Left lung (tissue), 10 donors: ENCODE data around the gene SLC2A14. TPM values are rescaled to one million over a fixed set of nuclear protein-coding genes. Genes with fewer than 3 reads are reported as not detected.
"Not testable (repeated sequence)": the region's sequence is repeated elsewhere in the genome, so short reads cannot be mapped to it uniquely, and the experiment has no call there.

Experiments used
- ATAC-seq: fragments of 200-7000 bp; cut with Tn5 transposase; one replicate; pipeline ENCODE4 v1.9.1; 2020; ENCODE audit warnings: moderate library complexity
- DNase-seq, 4 donors: peaks; one replicate each; pipeline ENCODE4 v3.0.0-alpha.2; 2013 to 2020
- H3K27ac ChIP-seq, 2 donors: fragments of 200-600 bp; sonication (generic) in 1 of 2; one replicate each; pipeline versions ENCODE4 v1.5.0 to v1.8.0; 2020 to 2021
- H3K27me3 ChIP-seq, 2 donors: fragments of 200-600 bp; sonication (generic) in 1 of 2; one replicate each; pipeline versions ENCODE4 v1.5.0 to v1.8.0; 2020 to 2021
- H3K36me3 ChIP-seq, 2 donors: fragments of 200-600 bp; sonication (generic) in 1 of 2; one replicate each; pipeline versions ENCODE4 v1.5.0 to v1.8.0; 2020 to 2021
- H3K4me1 ChIP-seq, 2 donors: fragments of 200-600 bp; one replicate each; pipeline ENCODE4 v1.8.0; 2021
- H3K4me3 ChIP-seq, 2 donors: fragments of 200-600 bp; sonication (generic) in 1 of 2; one replicate each; pipeline versions ENCODE4 v1.5.0 to v1.8.0; 2020 to 2021; ENCODE audit warnings: mild to moderate bottlenecking in 1 of 2
- H3K9me3 ChIP-seq, 2 donors: fragments of 200-600 bp; sonication (generic) in 1 of 2; one replicate each; pipeline versions ENCODE4 v1.5.0 to v1.8.0; 2020 to 2021
- intact Hi-C, 2 donors: fragments of 100-400 bp; cut with DNase I; formaldehyde crosslinking; loops; one replicate each; pipeline versions ENCODE4 v1.11.2 to v1.14.2; 2022
- polyA plus RNA-seq, 6 donors: library from polyadenylated mRNA; unstranded; fragments of 120-200 nt; gene quantifications; one replicate each; pipeline ENCODE4 v1.2.1, GENCODE V29; 2013; ENCODE audit not compliant: insufficient read length in 6 of 6
- total RNA-seq, 2 donors: library from RNA; stranded (reverse); fragmentation: NEBNext Ultra II Directional; extraction: Animal tissue kit (Norgen Biotek cat#: 25700); gene quantifications; one replicate each; pipeline ENCODE4 v1.2.1, GENCODE V29; 2021
- TF ChIP-seq, protein P1 (sequence below), 2 donors: fragments of 200-600 bp; sonication (generic) in 1 of 2; IDR thresholded peaks; one replicate each; pipeline versions ENCODE4 v1.5.0 to v1.8.0; 2021; ENCODE audit warnings: antibody characterized with exemption in 2 of 2
- donor health status: DM: no; HTN: yes; CAD: no.
- donor health status: DM: no; HTN: no; CAD: no.

SLC2A14 gene
- total and polyA plus RNA-seq, 8 donors = 0.10 to 2.5 (median 0.73) TPM

DNA sequence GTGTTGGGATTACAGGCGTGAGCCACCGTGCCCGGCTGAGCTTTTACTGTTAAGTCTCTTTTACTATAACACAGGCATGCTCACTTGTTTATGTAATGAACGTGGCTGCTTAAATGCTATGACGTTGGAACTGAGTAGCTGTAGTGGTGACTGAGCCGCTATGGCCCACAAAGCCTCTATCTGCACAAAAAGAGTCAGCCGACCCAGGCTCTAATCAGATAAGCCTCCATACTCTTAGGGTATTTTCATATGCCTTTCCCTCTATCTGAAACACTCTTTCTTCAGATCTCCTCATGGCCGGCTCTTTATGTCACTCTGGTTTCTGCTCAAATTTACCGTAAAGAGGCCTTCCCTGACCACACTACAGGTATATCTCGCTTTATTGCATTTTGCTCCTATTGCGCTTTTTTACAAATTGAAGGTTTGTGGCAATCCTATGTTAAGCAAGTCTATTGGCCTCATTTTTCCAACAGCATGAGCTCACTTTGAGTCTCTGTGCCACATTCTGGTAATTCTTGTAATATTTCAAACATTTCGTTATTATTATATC lies 8.0 kb downstream of the SLC2A14 start:
- TF ChIP-seq, protein P1, sequence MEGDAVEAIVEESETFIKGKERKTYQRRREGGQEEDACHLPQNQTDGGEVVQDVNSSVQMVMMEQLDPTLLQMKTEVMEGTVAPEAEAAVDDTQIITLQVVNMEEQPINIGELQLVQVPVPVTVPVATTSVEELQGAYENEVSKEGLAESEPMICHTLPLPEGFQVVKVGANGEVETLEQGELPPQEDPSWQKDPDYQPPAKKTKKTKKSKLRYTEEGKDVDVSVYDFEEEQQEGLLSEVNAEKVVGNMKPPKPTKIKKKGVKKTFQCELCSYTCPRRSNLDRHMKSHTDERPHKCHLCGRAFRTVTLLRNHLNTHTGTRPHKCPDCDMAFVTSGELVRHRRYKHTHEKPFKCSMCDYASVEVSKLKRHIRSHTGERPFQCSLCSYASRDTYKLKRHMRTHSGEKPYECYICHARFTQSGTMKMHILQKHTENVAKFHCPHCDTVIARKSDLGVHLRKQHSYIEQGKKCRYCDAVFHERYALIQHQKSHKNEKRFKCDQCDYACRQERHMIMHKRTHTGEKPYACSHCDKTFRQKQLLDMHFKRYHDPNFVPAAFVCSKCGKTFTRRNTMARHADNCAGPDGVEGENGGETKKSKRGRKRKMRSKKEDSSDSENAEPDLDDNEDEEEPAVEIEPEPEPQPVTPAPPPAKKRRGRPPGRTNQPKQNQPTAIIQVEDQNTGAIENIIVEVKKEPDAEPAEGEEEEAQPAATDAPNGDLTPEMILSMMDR (IDR thresholded peaks at IDR 0.05) = no peak
- intact Hi-C loops = no loop called here
- Histone ChIP-seq H3K27me3 (no peaks in the 10 kb centered on the region), H3K9me3 (no peaks in the 10 kb centered on the region), H3K4me1 (peaks cover 0 to 7% of the 10 kb centered on the region in 2 donors), H3K36me3 (no peaks in the 10 kb centered on the region), H3K27ac (no peak overlapping the region), H3K4me3 (no peak overlapping the region)
- ATAC-seq = no peak
- DNase-seq = no peak

DNA sequence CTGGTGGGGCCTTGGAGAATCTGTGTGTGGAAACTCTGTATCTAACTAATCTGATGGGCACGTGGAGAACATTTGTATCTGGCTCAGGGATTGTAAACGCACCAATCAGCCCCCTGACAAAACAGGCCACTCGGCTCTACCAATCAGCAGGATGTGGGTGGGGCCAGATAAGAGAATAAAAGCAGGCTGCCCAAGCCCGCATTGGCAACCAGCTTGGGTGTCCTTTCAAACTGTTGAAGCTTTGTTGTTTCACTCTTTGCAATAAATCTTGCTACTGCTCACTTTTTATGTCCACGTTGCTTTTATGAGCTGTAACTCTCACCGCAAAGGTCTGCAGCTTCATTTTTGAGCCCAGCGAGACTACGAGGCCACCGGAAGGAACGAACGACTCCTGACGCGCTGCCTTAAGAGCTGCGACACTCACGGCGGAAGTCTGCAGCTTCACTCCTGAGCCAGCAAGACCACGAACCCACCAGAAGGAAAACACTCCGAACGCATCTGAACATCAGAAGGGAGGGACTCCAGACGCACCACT lies 9.8 kb downstream of the SLC2A14 start:
- H3K4me1 ChIP-seq, ATAC-seq, H3K36me3 ChIP-seq, H3K4me3 ChIP-seq, H3K27ac ChIP-seq, H3K27me3 ChIP-seq, DNase-seq, intact Hi-C loops, H3K9me3 ChIP-seq: not testable (repeated sequence)

DNA sequence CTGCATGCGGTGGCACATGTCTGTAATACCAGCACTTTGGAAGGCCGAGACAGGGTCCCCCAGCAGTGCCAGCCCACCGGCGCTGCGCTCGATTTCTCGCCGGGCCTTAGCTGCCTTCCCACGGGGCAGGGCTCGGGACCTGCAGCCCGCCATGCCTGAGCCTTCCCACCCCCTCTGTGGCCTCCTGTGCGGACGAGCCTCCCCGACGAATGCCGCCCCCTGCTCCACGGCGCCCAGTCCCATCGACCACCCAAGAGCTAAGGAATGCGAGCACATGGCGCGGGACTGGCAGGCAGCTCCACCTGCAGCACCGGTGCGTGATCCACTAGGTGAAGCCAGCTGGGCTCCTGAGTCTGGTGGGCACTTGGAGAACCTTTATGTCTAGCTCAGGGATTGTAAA lies 10.4 kb downstream of the SLC2A14 start:
- ATAC-seq, H3K4me1 ChIP-seq, H3K27me3 ChIP-seq, intact Hi-C loops, DNase-seq, H3K9me3 ChIP-seq, H3K27ac ChIP-seq, H3K4me3 ChIP-seq, H3K36me3 ChIP-seq: not testable (repeated sequence)

GRCh38 chr12:7859552-7859951 lies 13.2 kb downstream of the SLC2A14 start:
- intact Hi-C loops = loop anchor here in 1 of 2 donors (10.0 kb wide), 1 partner anchor 135 kb away; no protein-coding TSS in a partner anchor
- no peak for ATAC-seq
- Histone ChIP-seq H3K27ac (no peak overlapping the region), H3K36me3 (no peaks in the 10 kb centered on the region), H3K4me3 (no peak overlapping the region), H3K27me3 (no peaks in the 10 kb centered on the region), H3K4me1 (peaks cover 0 to 8% of the 10 kb centered on the region in 2 donors), H3K9me3 (no peaks in the 10 kb centered on the region)
- TF ChIP-seq, protein P1 (IDR thresholded peaks at IDR 0.05) = no peak
- DNase-seq = no peak

GRCh38 chr12:7857971-7858370 lies 14.7 kb downstream of the SLC2A14 start:
- no peak overlapping the region for H3K4me3 ChIP-seq
- intact Hi-C loops = loop anchor here in 1 of 2 donors (10.0 kb wide), 1 partner anchor 137 kb away; no protein-coding TSS in a partner anchor
- TF ChIP-seq, protein P1 (IDR thresholded peaks at IDR 0.05) = no peak

GRCh38 chr12:7856516-7856915 lies 16.2 kb downstream of the SLC2A14 start:
- intact Hi-C loops = loop anchor here in 1 of 2 donors (10.0 kb wide), 1 partner anchor 138 kb away; no protein-coding TSS in a partner anchor
- Histone ChIP-seq H3K4me1 (peaks cover 0 to 8% of the 10 kb centered on the region in 2 donors), H3K9me3 (no peaks in the 10 kb centered on the region), H3K4me3 (no peak overlapping the region), H3K36me3 (no peaks in the 10 kb centered on the region), H3K27me3 (no peaks in the 10 kb centered on the region), H3K27ac (no peak overlapping the region)
- ATAC-seq = no peak
- TF ChIP-seq, protein P1 (IDR thresholded peaks at IDR 0.05) = no peak
- no peak for DNase-seq

More at GRCh38 chr12:7857971-7858370, 14.7 kb downstream of the SLC2A14 start:
- Histone ChIP-seq H3K27ac (peak overlapping the region in 1 of 2 donors; percentile 35), H3K4me1 (peaks cover 0 to 8% of the 10 kb centered on the region in 2 donors), H3K9me3 (no peaks in the 10 kb centered on the region), H3K36me3 (no peaks in the 10 kb centered on the region), H3K27me3 (no peaks in the 10 kb centered on the region)
- ATAC-seq = no peak
- no peak for DNase-seq
